HepG2 (cell line): ENCODE measurements around the gene ARTN. TPM values are rescaled to one million over a fixed set of nuclear protein-coding genes. Genes with fewer than 3 reads are reported as not detected.

Source experiments
- ATAC-seq: fragments of 200-7000 bp; cut with Tn5 transposase; 3 replicates; pipeline ENCODE4 v1.9.1; 2020; ENCODE audit warnings: mild to moderate bottlenecking, moderate library complexity
- BruUV-seq: library from RNA; stranded (reverse); fragments of 400-500 nt; replicated peaks from 2 replicates; lab custom pipeline; 2021; lab: Mats Ljungman, UMichigan
- CTCF ChIA-PET: fragments of 300-600 bp; formaldehyde crosslinking; extraction: SDS; loops from one replicate; lab custom pipeline; 2021; ENCODE audit warnings: low total read pairs, inconsistent platforms, low intra/inter-chr PET ratio; lab: Yijun Ruan, JAX
- POLR2A ChIA-PET: fragments of 350-600 bp; sonication (Branson Sonifier 250); formaldehyde crosslinking; loops from one replicate; lab custom pipeline; 2020; ENCODE audit warnings: antibody characterized with exemption, inconsistent platforms; lab: Yijun Ruan, JAX
- DNase-seq: peaks from one replicate; pipeline ENCODE4 v3.0.0-alpha.2; 2015; ENCODE audit warnings: low spot score
- FAIRE-seq: peaks from 3 replicates; lab custom pipeline; 2011; peaks lifted over from hg19 to GRCh38; lab: Jason Lieb, UNC
- H2AFZ ChIP-seq: one replicate; pipeline ENCODE4 v1.6.1; 2011; ENCODE audit warnings: low read length, inconsistent platforms
- H3K27ac ChIP-seq: fragments of 300-600 bp; 3 replicates; pipeline ENCODE4 v1.8.0; 2011; ENCODE audit warnings: mixed run types, mild to moderate bottlenecking, mixed read lengths, low read length, inconsistent platforms; ENCODE audit not compliant: insufficient read depth; ENCODE audit errors: extremely low read length
- H3K27me3 ChIP-seq, 2 experiments: fragments of 200-600 bp in 1 of 2; 2 replicates in 1 of 2; 3 replicates in 1 of 2; pipeline versions ENCODE4 v1.6.0 to v1.8.0; 2011; ENCODE audit warnings: low read length in 2 of 2, mild to moderate bottlenecking in 2 of 2, moderate library complexity in 2 of 2, inconsistent platforms in 1 of 2; ENCODE audit not compliant: insufficient read depth in 2 of 2, control insufficient read depth in 1 of 2
- H3K36me3 ChIP-seq, 2 experiments: fragments of 200-600 bp in 1 of 2; replicated peaks in 1 of 2; 2 replicates in 1 of 2; 3 replicates in 1 of 2; pipeline versions ENCODE4 v1.5.1 to v1.8.0; 2011; ENCODE audit warnings: low read length in 2 of 2, inconsistent platforms in 1 of 2; ENCODE audit not compliant: insufficient read depth in 2 of 2, control insufficient read depth in 1 of 2
- H3K4me1 ChIP-seq: 2 replicates; pipeline ENCODE4 v1.5.1; 2012; ENCODE audit warnings: low read length, inconsistent platforms; ENCODE audit not compliant: insufficient read depth
- H3K4me2 ChIP-seq: 2 replicates; pipeline ENCODE4 v1.6.0; 2011; ENCODE audit warnings: low read depth, low read length, inconsistent platforms
- H3K4me3 ChIP-seq, 3 experiments: fragments of 200-600 bp in 1 of 3; sonication (generic), shearing (Covaris generic) in 1 of 3; replicated peaks in 1 of 3; 2 replicates each; pipeline ENCODE4 v1.5.1; 2011 to 2016; ENCODE audit warnings: low read length in 3 of 3, inconsistent platforms in 2 of 3, low read depth in 2 of 3, mild to moderate bottlenecking in 2 of 3, control low read depth in 1 of 3, mixed read lengths in 1 of 3; ENCODE audit not compliant: insufficient read depth in 1 of 3
- H3K79me2 ChIP-seq: one replicate; pipeline ENCODE4 v1.6.1; 2011; ENCODE audit warnings: low read length, inconsistent platforms; ENCODE audit not compliant: insufficient read depth
- H3K9ac ChIP-seq: 2 replicates; pipeline ENCODE4 v1.6.0; 2011; ENCODE audit warnings: mild to moderate bottlenecking, low read depth, low read length, inconsistent platforms; ENCODE audit not compliant: insufficient read depth
- H3K9me3 ChIP-seq: 2 replicates; pipeline ENCODE4 v1.5.1; 2012; ENCODE audit warnings: mild to moderate bottlenecking, low read length
- H4K20me1 ChIP-seq: 2 replicates; pipeline ENCODE4 v1.6.0; 2011; ENCODE audit warnings: inconsistent platforms, mild to moderate bottlenecking, low read length, moderate library complexity; ENCODE audit not compliant: insufficient read depth
- CC2D1A ChIP-seq: sonication (generic); formaldehyde crosslinking; IDR thresholded peaks from 2 replicates; pipeline ENCODE4 v1.8.1; 2023; ENCODE audit warnings: mild to moderate bottlenecking, missing genetic modification reagents
- MAZ ChIP-seq, 2 experiments: sonication (generic) in 1 of 2; formaldehyde crosslinking in 1 of 2; IDR thresholded peaks; 2 replicates each; pipeline versions ENCODE4 v1.5.0 to v1.6.1; 2012 to 2020; ENCODE audit warnings: low read depth in 2 of 2, mild to moderate bottlenecking in 2 of 2, borderline replicate concordance in 1 of 2, improper control_type of control experiment in 1 of 2, low read length in 1 of 2, missing genetic modification reagents in 1 of 2, moderate library complexity in 1 of 2
- MXI1 ChIP-seq: IDR thresholded peaks from 3 replicates; pipeline ENCODE4 v1.6.1; 2012; ENCODE audit warnings: low read depth, low read length, inconsistent platforms, borderline replicate concordance
- PCBP1 ChIP-seq: fragments of 200-400 bp; formaldehyde crosslinking; IDR thresholded peaks from 2 replicates; pipeline ENCODE4 v1.6.1; 2017; ENCODE audit warnings: mild to moderate bottlenecking, low read depth, low read length, borderline replicate concordance
- PRPF4 ChIP-seq: fragments of 200-400 bp; formaldehyde crosslinking; IDR thresholded peaks from 2 replicates; pipeline ENCODE4 v1.6.1; 2016; ENCODE audit warnings: low read length, low read depth; ENCODE audit not compliant: poor library complexity, severe bottlenecking
- RBM22 ChIP-seq: fragments of 200-400 bp; formaldehyde crosslinking; optimal IDR thresholded peaks from 2 replicates; pipeline ENCODE3; 2017; ENCODE audit warnings: mild to moderate bottlenecking, low read length, moderate library complexity
- SMAD1 ChIP-seq: sonication (generic); formaldehyde crosslinking; IDR thresholded peaks from 2 replicates; pipeline ENCODE4 v1.4.0; 2020; ENCODE audit warnings: missing genetic modification reagents, low read depth, mild to moderate bottlenecking, borderline replicate concordance
- SP1 ChIP-seq, 2 experiments: fragments of 450-650 bp in 1 of 2; sonication (generic) in 1 of 2; formaldehyde crosslinking in 1 of 2; IDR thresholded peaks; 2 replicates each; pipeline versions ENCODE4 v1.4.0 to v1.6.1; 2016 to 2020; ENCODE audit warnings: missing genetic modification reagents in 1 of 2
- YEATS4 ChIP-seq: sonication (generic); formaldehyde crosslinking; IDR thresholded peaks from 2 replicates; pipeline ENCODE4 v1.4.0; 2020; ENCODE audit warnings: missing genetic modification reagents, borderline replicate concordance
- ZBTB38 ChIP-seq: sonication (generic); formaldehyde crosslinking; IDR thresholded peaks from 2 replicates; pipeline ENCODE4 v1.5.1; 2020; ENCODE audit warnings: mild to moderate bottlenecking, missing genetic modification reagents
- ZNF274 ChIP-seq: sonication (generic); formaldehyde crosslinking; IDR thresholded peaks from 2 replicates; pipeline ENCODE4 v1.5.1; 2020; ENCODE audit warnings: mild to moderate bottlenecking, missing genetic modification reagents
- ZNF292 ChIP-seq: sonication (generic); formaldehyde crosslinking; IDR thresholded peaks from 2 replicates; pipeline ENCODE4 v1.8.1; 2022; ENCODE audit warnings: mild to moderate bottlenecking, low read depth, missing genetic modification reagents, borderline replicate concordance
- ZNF549 ChIP-seq: sonication (generic); formaldehyde crosslinking; IDR thresholded peaks from 2 replicates; pipeline ENCODE4 v1.5.0; 2020; ENCODE audit warnings: missing genetic modification reagents
- ZSCAN22 ChIP-seq: sonication (generic); formaldehyde crosslinking; IDR thresholded peaks from 2 replicates; pipeline ENCODE4 v1.4.0; 2020; ENCODE audit warnings: mild to moderate bottlenecking, missing genetic modification reagents
- WGBS: methylation state at CpG from one replicate; pipeline ENCODE4 v1.1.6; 2017; ENCODE audit warnings: low lambda C conversion rate; 5-methylcytosine and 5-hydroxymethylcytosine counted together
- in situ Hi-C: cut with HindIII; loops from 2 replicates; pipeline ENCODE4 v1.10.0; 2017; ENCODE audit warnings: low pct_unique_long_range_greater_than_20kb; ENCODE audit not compliant: extremely low pct_ligation_motif_present
- intact Hi-C: fragments of 100-400 bp; cut with micrococcal nuclease; formaldehyde crosslinking; loops from one replicate; pipeline ENCODE4 v1.10.0; 2022; ENCODE audit not compliant: unreplicated experiment
- polyA plus RNA-seq, 8 experiments: library from polyadenylated mRNA; depleted of rRNA in 3 of 8; stranded (reverse) in 7 of 8; unstranded in 1 of 8; fragments of >200 nt; fragmentation: Illumina TruSeq in 4 of 8; extraction: Trizol in 4 of 8; gene quantifications; 2 replicates each; pipeline versions ENCODE4 v1.2.1 to v1.2.3, GENCODE V29; 2011 to 2016; ENCODE audit warnings: low read depth in 4 of 8, missing spikeins in 1 of 8, mixed read lengths in 1 of 8; ENCODE audit not compliant: insufficient read depth in 1 of 8
- total RNA-seq, 5 experiments: library from RNA; depleted of rRNA; stranded (reverse); fragments of >200 nt; fragmentation: Illumina TruSeq; extraction: Trizol; gene quantifications; 2 replicates each; pipeline ENCODE4 v1.2.3, GENCODE V29; 2016; ENCODE audit warnings: low read depth in 1 of 5
- TF ChIP-seq, protein P1 (sequence below): sonication (generic); formaldehyde crosslinking; IDR thresholded peaks from 2 replicates; pipeline ENCODE4 v1.5.0; 2020; ENCODE audit warnings: missing genetic modification reagents, mild to moderate bottlenecking, borderline replicate concordance
- TF ChIP-seq, protein P2 (sequence below): sonication (generic); formaldehyde crosslinking; IDR thresholded peaks from 2 replicates; pipeline ENCODE4 v1.5.0; 2020; ENCODE audit warnings: mild to moderate bottlenecking, missing genetic modification reagents, moderate library complexity

Gene ARTN
- total and polyA plus RNA-seq, 2 of the 13 experiments (the other 11 are each of a cell fraction or from before 2014, with no cell fraction given): 0.11 to 0.62 TPM

DNA sequence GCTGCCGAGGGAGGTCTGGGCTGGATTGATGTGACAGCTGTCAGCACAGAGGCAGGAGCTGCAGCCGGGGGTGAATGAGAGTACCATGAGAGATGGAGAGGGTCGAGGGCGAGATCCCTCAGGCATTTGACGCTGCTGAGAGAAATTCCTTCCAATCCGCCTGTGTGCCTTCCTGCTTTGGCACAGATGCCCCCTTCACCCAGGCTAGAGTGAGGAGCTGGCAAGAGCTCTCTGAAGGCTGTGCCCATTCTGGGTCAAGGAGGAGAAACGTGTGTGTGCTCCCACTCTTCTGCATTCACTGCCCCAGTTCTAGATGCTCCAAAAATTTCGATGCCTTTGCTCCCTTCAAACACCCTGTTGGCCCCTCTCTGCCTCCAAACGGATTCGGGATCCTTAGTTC is 4.8 kb downstream of the ARTN start:
- in situ Hi-C loops (no loop called here), intact Hi-C loops (loop anchor here (10.0 kb wide), 1 partner anchor 96 kb away; the partner anchor contains the start of gene SLC6A9)
- no peaks in the 10 kb centered on the region for H3K36me3 ChIP-seq
- H3K4me2 ChIP-seq: no peak overlapping the region
- 83% methylated on average over 9 of the region's 10 CpGs for WGBS
- H3K9me3 ChIP-seq: no peaks in the 10 kb centered on the region
- no peaks in the 10 kb centered on the region for H3K79me2 ChIP-seq
- no TSS peak for BruUV-seq
- ChIA-PET POLR2A (no interaction called here), CTCF (no interaction called here)
- H3K27ac ChIP-seq: no peak overlapping the region
- H3K4me3 ChIP-seq: no peak overlapping the region
- no peak overlapping the region for H3K9ac ChIP-seq
- peaks cover 34% of the 10 kb centered on the region for H3K4me1 ChIP-seq
- H2AFZ ChIP-seq: no peak overlapping the region
- ATAC-seq (no peak), FAIRE-seq (no peak), DNase-seq (no peak)
- no peaks in the 10 kb centered on the region for H4K20me1 ChIP-seq
- no peaks in the 10 kb centered on the region for H3K27me3 ChIP-seq
- no peak for TF ChIP-seq ZNF549
- TF ChIP-seq SP1 (IDR thresholded peaks at IDR 0.05): no peak
- no peak for TF ChIP-seq SP1 (CRISPR knock-in tag; IDR thresholded peaks at IDR 0.05)
- no peak for TF ChIP-seq ZSCAN22 (CRISPR knock-in tag)
- no peak for TF ChIP-seq CC2D1A (CRISPR knock-in tag)
- TF ChIP-seq SMAD1: no peak
- no peak for TF ChIP-seq ZNF274 (CRISPR knock-in tag)

DNA sequence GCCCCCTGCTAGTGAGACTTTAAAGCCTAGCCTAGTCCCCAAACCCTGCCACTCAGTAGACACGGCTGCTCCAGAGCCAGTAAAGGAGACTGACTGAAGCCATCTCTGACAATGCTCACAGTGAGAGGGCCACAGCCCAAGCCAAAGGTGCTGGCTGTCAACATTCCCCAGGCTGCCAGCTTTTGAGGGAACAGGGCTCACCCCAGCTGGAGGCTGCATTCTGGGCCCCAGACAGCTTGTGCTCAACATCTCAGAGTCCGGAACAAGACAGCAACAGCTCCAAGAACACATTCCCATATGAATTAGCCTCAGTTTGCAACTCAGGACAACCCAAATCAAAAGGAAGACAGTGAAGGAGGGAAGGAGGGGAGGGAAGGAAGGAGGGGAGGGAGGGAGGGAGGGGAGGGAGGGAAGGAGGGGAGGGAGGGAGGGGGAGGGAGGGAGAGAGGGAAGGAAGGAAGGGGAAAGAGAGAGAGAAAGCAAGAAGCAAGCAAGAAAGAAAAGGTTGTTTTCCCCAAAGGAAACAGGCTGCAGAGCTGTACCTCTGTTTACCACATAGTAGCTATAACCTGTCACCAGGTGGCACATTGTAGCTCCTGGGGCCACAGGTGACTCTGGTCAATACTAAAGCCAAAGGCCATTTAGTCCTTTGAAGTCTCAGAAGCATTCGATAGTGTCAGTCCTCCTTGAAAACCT is 5.4 kb downstream of the ARTN start:
- no peak overlapping the region for H3K9ac ChIP-seq
- BruUV-seq: no TSS peak
- no peak overlapping the region for H3K4me3 ChIP-seq
- H3K27me3 ChIP-seq: no peaks in the 10 kb centered on the region
- peaks cover 29% of the 10 kb centered on the region for H3K4me1 ChIP-seq
- intact Hi-C loops (loop anchor here (10.0 kb wide), 1 partner anchor 96 kb away; the partner anchor contains the start of gene SLC6A9), in situ Hi-C loops (no loop called here)
- no peaks in the 10 kb centered on the region for H4K20me1 ChIP-seq
- no peak overlapping the region for H3K27ac ChIP-seq
- ATAC-seq (no peak), FAIRE-seq (no peak), DNase-seq (no peak)
- WGBS: 75% methylated on average over 3 of the region's 3 CpGs
- CTCF ChIA-PET: no interaction called here
- H3K79me2 ChIP-seq: no peaks in the 10 kb centered on the region
- no peaks in the 10 kb centered on the region for H3K9me3 ChIP-seq
- H2AFZ ChIP-seq: no peak overlapping the region
- POLR2A ChIA-PET: interaction anchor here (0.9 kb wide), 1 partner anchor 9 kb away, joined by 3 read pairs; no protein-coding TSS in a partner anchor
- H3K36me3 ChIP-seq: no peaks in the 10 kb centered on the region
- H3K4me2 ChIP-seq: no peak overlapping the region
- TF ChIP-seq MAZ (IDR thresholded peaks at IDR 0.05; ENCODE audit: borderline replicate concordance, low read depth, low read length): no peak
- no peak for TF ChIP-seq MAZ (CRISPR knock-in tag; IDR thresholded peaks at IDR 0.05; ENCODE audit: low read depth)
- no peak for TF ChIP-seq PRPF4
- TF ChIP-seq YEATS4 (CRISPR knock-in tag): no peak
- TF ChIP-seq RBM22: no peak
- TF ChIP-seq, protein P1, sequence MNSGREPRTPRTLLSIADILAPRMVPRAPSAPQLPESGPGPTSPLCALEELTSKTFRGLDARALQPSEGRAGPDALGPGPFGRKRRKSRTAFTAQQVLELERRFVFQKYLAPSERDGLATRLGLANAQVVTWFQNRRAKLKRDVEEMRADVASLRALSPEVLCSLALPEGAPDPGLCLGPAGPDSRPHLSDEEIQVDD (CRISPR knock-in tag): no peak
- TF ChIP-seq, protein P2, sequence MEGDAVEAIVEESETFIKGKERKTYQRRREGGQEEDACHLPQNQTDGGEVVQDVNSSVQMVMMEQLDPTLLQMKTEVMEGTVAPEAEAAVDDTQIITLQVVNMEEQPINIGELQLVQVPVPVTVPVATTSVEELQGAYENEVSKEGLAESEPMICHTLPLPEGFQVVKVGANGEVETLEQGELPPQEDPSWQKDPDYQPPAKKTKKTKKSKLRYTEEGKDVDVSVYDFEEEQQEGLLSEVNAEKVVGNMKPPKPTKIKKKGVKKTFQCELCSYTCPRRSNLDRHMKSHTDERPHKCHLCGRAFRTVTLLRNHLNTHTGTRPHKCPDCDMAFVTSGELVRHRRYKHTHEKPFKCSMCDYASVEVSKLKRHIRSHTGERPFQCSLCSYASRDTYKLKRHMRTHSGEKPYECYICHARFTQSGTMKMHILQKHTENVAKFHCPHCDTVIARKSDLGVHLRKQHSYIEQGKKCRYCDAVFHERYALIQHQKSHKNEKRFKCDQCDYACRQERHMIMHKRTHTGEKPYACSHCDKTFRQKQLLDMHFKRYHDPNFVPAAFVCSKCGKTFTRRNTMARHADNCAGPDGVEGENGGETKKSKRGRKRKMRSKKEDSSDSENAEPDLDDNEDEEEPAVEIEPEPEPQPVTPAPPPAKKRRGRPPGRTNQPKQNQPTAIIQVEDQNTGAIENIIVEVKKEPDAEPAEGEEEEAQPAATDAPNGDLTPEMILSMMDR (CRISPR knock-in tag): 0 out of 2 replicates have a peak, but pooled peaks have one; percentile 8
- no peak for TF ChIP-seq MXI1
- 0 out of 2 replicates have a peak, but pooled peaks have one; percentile 61 for TF ChIP-seq PCBP1
- no peak for TF ChIP-seq ZNF292
- no peak for TF ChIP-seq ZBTB38 (CRISPR knock-in tag)
